Testis (tissue), 3 donors: ENCODE results near the gene RTBDN. TPM values are rescaled to one million over a fixed set of nuclear protein-coding genes. Genes with fewer than 3 reads are reported as not detected.

Source experiments
- DNase-seq: peaks from one replicate; pipeline ENCODE4 v3.0.0-alpha.2; 2019
- H3K27ac ChIP-seq, 2 donors: fragments of 200-600 bp; sonication (generic); one replicate each; pipeline ENCODE4 v1.5.1; 2019
- H3K27me3 ChIP-seq: fragments of 200-600 bp; sonication (generic); one replicate; pipeline ENCODE4 v1.5.1; 2019
- H3K36me3 ChIP-seq: fragments of 200-600 bp; sonication (generic); one replicate; pipeline ENCODE4 v1.5.1; 2017; ENCODE audit warnings: low read depth; ENCODE audit errors: missing control alignments
- H3K4me1 ChIP-seq: fragments of 200-600 bp; sonication (generic); one replicate; pipeline ENCODE4 v1.5.1; 2019
- H3K4me3 ChIP-seq, 2 donors: fragments of 200-600 bp; sonication (generic); one replicate each; pipeline ENCODE4 v1.5.1; 2017 to 2019
- H3K9me3 ChIP-seq: fragments of 200-600 bp; sonication (generic); one replicate; pipeline ENCODE4 v1.5.1; 2017
- CTCF ChIP-seq, 3 experiments: fragments of 450-650 bp in 2 of 3; fragments of 200-600 bp in 1 of 3; sonication (generic) in 1 of 3; IDR thresholded peaks; one replicate each; pipeline ENCODE4 v1.5.1; 2016 to 2019; ENCODE audit warnings: antibody characterized with exemption in 3 of 3, mild to moderate bottlenecking in 2 of 3, moderate library complexity in 1 of 3
- POLR2A ChIP-seq: fragments of 450-650 bp; IDR thresholded peaks from one replicate; pipeline ENCODE4 v1.6.1; 2017; ENCODE audit warnings: antibody characterized with exemption, mild to moderate bottlenecking, moderate library complexity
- WGBS, 2 donors: methylation state at CpG; one replicate each; pipeline ENCODE4 v1.1.5; 2018; 5-methylcytosine and 5-hydroxymethylcytosine counted together
- intact Hi-C: fragments of 100-400 bp; cut with DNase I; formaldehyde crosslinking; loops from one replicate; pipeline ENCODE4 v1.15.1; 2023; ENCODE audit warnings: low total_unique reads
- polyA plus RNA-seq: library from polyadenylated mRNA; stranded (reverse); fragments of 350-450 nt; fragmentation: Illumina TruSeq; extraction: RNeasy Lipid Tissue Mini Kit (QIAGEN cat#74804); gene quantifications from one replicate; pipeline ENCODE4 v1.2.3, GENCODE V29; 2014; ENCODE audit warnings: low read depth, low replicate concordance; ENCODE audit not compliant: insufficient read depth
- total RNA-seq, 2 donors: library from RNA; depleted of rRNA; stranded (reverse); fragments of >200 nt; gene quantifications; one replicate each; pipeline ENCODE4 v1.2.3, GENCODE V29; 2016

The RTBDN gene
- total and polyA plus RNA-seq, 3 donors from 2014 or later: 3.7 to 5.1 (median 3.8) TPM

- no peak for DNase-seq
- peaks cover 8% of the 10 kb centered on the region for H3K4me1 ChIP-seq
- no peaks in the 10 kb centered on the region for H3K9me3 ChIP-seq
- 83 to 92% methylated on average over 3 of the region's 3 CpGs for WGBS, 2 donors
- intact Hi-C loops: loop anchor here (10.0 kb wide), 1 partner anchor 69 kb away; the partner anchor contains the start of gene HOOK2
- H3K27me3 ChIP-seq: no peaks in the 10 kb centered on the region
- no peak for TF ChIP-seq CTCF (IDR thresholded peaks at IDR 0.05)
- TF ChIP-seq POLR2A: no peak
- no peaks in the 10 kb centered on the region for H3K36me3 ChIP-seq
- no peak overlapping the region for H3K4me3 ChIP-seq
- no peak overlapping the region for H3K27ac ChIP-seq
Measured at GRCh38 chr19:12843999-12844732, 9.8 kb upstream of the RTBDN start.

GRCh38 chr19:12843328-12843727, 8.9 kb upstream of the RTBDN start:
- no peaks in the 10 kb centered on the region for H3K9me3 ChIP-seq
- H3K27me3 ChIP-seq: no peaks in the 10 kb centered on the region
- 82 to 89% methylated on average over 8 to 11 of the region's 11 CpGs for WGBS, 2 donors
- intact Hi-C loops: loop anchor here (10.0 kb wide), 1 partner anchor 69 kb away; the partner anchor contains the start of gene HOOK2
- TF ChIP-seq CTCF (IDR thresholded peaks at IDR 0.05) (no peak), POLR2A (no peak)
- H3K27ac ChIP-seq: no peak overlapping the region
- H3K4me1 ChIP-seq: peaks cover 8% of the 10 kb centered on the region
- no peaks in the 10 kb centered on the region for H3K36me3 ChIP-seq
- no peak for DNase-seq
- no peak overlapping the region for H3K4me3 ChIP-seq

- Histone ChIP-seq H3K9me3 (no peaks in the 10 kb centered on the region), H3K27ac (no peak overlapping the region), H3K4me1 (peaks cover 3% of the 10 kb centered on the region), H3K4me3 (no peak overlapping the region), H3K36me3 (no peaks in the 10 kb centered on the region), H3K27me3 (no peaks in the 10 kb centered on the region)
- intact Hi-C loops: loop anchor here (10.0 kb wide), 1 partner anchor 68 kb away; the partner anchor contains the start of gene HOOK2
- 79 to 86% methylated on average over 15 to 18 of the region's 18 CpGs for WGBS, 2 donors
- TF ChIP-seq CTCF (IDR thresholded peaks at IDR 0.05) (no peak), POLR2A (no peak)
- DNase-seq: no peak
Measured at GRCh38 chr19:12842511-12842910, 8.1 kb upstream of the RTBDN start.

- intact Hi-C loops: loop anchor here (10.0 kb wide), 1 partner anchor 66 kb away; the partner anchor contains the start of gene HOOK2
- TF ChIP-seq CTCF (IDR thresholded peaks at IDR 0.05): no peak
- no peak for TF ChIP-seq POLR2A
- DNase-seq: peak; percentile 70
- H3K9me3 ChIP-seq: no peaks in the 10 kb centered on the region
- peak overlapping the region; percentile 15 to 40 for H3K4me3 ChIP-seq
- no peak overlapping the region for H3K27ac ChIP-seq
- no peaks in the 10 kb centered on the region for H3K27me3 ChIP-seq
- no peaks in the 10 kb centered on the region for H3K36me3 ChIP-seq
- H3K4me1 ChIP-seq: no peaks in the 10 kb centered on the region
- WGBS, 2 donors: 0 to 1% methylated on average over 17 to 29 of the region's 29 CpGs
Measured at GRCh38 chr19:12841094-12841493, 6.7 kb upstream of the RTBDN start.
